Hypothalamus (tissue), 51 donors: ENCODE measurements around the gene DTNB.
A peak's percentile ranks its signal among the peaks of the same experiment; 100 is the strongest.

Source experiments
- DNase-seq, 51 donors: peaks; one replicate each; lab custom pipeline; 2025; lab: John Stamatoyannopoulos, UW

The DTNB gene

DNA sequence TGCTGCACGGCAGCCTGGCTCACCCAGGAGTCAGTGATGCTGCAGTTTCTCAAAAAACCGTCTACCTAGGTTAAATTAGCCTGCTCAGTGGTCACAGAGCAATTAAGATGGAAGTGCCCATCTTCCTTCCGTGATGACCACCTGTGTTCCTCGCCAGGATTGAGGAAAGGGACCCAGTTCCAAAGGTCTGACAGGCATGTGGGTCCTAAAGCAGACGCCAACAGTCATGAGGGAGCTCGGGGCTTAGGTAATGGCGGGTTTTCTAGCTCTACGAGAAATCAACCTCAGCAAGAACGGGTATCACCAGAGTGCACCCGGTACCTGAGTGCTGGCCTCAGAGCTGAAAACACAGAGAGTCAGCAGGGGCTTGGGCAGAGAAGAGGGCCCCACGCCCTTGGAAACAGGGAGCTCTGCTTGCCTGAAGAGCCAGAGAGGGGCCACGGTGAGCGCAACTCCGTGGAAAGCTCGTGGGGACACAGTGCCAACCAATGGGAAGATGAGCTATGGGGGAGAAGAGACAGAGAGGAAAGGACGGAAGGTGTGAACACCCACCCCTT, 297.3 kb downstream of the DTNB start:
- DNase-seq = no peak

DNA sequence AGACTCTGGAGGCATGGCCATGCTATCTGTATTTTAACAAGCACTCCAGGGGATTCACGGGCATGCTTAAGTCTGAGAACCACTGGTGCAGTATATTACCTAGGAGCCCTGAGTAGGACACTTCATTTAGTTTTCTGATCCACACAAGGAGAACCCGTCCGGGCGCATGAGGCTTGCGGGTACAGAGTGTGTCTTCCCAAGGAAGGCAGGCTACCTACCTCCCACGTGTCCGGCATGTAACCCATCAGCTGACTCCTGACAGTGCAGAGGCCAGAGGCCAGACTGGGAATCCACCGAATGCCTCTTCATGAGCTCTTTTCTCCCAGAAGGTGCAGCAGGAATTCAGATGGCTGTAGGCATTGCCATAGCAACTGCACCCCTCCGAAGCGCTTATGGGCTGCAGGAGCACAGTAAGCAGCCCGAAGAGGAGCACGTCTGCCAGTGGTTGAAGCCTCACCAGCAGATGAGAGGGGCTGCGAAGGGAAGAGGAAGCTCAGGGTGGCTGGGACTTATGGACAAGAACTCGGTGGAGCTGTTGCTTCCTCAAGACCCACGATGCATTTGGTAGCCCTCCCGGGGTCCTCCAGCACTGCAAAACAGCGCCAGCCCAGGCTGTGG, 297.9 kb downstream of the DTNB start:
- peak in 7 of 51 donors; percentile 14 to 48 (median 25) for DNase-seq

DNA sequence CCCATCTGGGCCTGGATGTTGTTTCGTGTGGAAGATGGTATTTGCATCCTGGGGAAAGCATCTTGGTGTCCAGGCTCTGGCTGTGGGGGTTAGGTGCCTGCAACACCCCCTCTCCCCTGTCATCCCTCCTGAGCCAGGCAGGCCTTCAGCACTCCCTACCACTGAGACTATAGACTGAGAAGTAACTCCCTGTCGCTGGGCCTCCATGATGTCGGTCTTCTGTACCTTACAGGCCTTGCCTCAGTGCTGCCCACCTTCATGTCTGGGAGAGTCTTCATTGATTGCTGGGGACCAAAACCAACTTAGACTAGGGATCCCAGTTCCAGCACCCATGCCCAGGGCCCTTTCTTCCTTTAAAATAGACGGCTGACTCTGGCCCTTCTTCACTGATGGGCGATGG, 298.6 kb downstream of the DTNB start:
- DNase-seq = no peak

DNA sequence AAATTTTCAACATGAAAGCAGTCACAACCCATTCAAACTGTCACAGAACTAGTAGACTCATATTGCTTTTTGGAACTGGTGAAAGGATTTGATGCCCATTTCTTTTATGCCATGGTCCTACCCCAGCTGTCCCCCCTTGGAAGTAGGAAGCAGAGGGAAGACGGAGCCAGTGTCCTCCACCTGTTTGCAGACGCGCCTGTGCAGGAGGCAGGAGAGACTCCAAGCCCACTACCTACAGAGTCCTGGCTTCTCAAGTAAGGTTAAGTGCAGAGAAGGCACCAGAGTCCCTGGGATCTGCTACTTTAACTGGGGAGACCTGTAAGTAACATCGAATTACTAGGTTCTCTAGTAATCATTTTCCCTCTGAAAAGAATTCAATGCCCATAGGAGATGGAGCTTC, 299.0 kb downstream of the DTNB start:
- no peak for DNase-seq

DNA sequence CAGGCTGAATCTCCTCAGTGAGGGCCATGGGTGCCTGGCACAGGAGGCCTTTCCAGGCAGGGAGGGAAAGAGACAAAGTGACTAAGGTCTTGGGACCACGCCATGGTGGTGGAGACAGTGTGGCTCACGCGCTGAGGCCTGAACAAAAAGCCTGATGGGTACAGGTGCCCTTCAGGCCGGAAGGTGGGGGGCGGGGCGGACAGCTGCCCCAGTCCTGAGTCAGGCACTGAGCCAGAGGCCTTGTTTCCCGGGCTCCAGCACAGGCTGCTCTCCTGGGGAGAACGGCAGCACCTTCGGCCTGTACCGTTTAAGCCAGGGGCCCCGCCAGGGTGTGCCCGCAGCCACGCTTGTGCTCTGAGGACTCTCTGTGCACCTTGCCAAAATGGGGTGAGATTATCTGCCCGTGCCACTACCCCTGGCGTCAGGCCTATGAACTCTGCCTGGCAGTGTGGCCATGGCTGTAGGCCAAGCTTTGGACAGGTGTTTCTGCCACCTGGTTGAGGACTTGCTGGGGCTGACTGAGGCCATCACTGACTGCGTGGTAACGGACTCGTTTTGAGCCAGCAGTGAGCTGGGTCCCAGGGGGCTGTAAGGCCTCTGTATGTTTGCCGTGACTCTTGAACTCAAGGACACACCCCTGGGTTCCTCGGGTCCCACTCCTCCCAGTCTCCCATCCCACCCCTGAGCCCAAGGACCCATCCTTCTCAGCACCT, 300.0 kb downstream of the DTNB start:
- DNase-seq = no peak

DNA sequence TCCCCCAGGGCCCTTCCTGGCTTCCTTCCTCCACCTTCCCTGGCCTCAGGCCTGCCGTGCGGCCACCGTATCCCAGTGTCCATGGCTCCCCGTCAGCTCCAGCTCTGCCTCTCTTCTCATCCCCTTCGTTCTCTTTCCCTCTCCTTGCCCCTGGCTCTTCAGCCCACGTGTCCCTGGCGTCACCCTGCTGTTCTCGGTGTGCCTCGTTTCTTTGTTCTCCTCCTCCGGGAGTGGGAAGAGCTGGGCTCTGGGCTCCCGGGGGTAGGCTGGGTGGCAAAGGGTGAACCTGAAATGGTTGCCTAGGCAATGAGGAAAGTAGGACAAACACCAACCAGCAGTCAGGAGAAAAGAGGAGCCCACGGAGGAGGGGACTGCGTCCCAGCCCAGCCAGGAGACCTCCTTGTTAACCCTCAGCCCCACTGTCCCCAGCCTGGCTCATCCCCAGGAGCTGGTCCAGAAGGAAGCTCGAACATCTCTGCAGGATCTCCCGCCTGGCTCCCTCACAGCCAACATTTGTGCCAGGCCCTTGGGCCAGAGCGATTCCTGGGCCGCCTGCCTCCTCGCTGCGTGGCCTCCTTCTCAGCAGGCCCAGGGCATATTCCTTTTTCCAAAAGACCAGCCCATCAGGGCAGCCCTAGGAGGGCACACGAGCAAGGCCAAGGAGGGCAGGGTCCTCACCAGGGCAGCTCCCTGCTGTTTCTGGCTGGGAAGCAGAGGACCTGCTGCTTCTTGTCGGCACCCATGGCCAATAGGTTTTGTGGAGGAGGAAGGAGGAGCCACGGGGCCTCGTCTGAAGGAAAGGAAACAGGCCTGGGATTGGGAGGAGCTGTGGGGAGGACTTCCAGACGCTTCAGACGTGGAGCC, 300.7 kb downstream of the DTNB start:
- peak in 27 of 51 donors; percentile 23 to 81 (median 55) for DNase-seq

DNA sequence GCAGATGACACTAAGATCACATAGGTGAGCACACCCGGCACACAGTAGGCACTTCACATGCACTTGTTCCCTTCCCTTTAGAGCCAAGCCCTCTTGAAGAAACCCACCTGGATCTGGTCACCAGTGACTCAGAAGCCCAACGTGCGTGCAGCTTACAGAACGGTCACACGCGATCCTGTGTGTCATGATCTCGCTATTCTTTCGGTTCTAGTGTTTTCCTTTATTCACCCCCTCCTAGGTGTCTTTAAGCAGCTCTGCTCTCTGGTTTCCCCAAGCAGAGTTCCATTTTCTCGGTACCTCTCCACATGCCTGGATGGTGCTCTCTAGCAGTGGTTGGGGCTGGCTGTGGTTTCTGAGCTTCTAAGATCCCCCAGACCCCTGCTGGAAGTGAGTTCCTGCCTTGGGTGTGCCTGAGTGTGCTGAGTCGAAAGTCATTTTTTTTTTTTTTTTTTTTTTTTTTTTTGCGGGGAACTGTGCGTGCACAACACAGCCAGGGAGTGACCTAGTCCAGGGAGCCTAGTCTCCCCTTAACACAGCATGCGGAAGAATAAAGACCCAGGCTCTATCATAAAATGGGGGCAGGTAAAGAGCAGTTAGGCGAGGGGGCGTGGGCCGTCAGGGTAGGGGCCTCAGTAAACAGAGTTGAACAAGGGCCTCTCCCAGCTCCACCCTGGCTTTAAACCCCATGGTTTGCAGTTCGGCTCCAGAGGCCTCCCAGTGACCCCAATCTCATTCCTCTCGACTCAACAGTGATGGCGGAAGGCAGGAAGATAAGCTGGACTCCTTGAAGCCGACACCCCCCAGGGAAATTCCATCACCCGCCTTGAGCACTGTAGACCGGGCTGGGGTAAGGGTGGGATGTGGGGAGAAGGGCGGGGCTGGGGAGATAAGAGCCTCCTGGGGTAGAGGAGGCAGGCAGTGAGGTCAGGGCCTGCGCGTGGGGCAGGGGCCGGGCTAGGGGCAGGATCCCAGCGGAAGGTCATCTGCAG, 301.8 kb downstream of the DTNB start:
- no peak for DNase-seq

DNA sequence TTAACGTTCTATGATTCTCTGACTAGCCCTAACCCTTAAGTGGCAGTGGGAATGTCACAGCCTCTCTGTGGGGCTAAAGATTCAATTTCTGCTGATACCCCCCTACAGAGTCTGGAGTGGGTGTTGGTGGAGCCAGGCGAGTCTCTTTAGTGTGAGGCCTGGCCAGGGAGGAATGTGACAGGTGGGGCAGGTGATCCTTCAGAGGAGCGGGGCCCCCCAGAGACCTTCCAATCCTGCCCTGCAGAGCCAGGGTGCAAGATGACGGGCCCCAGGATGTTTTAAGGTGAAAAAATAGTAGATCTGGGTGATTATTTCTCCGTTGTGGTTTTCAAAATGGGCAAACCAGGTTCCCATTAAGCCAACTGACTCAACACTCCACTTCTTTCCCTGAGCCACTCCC, 303.5 kb downstream of the DTNB start:
- DNase-seq = no peak

DNA sequence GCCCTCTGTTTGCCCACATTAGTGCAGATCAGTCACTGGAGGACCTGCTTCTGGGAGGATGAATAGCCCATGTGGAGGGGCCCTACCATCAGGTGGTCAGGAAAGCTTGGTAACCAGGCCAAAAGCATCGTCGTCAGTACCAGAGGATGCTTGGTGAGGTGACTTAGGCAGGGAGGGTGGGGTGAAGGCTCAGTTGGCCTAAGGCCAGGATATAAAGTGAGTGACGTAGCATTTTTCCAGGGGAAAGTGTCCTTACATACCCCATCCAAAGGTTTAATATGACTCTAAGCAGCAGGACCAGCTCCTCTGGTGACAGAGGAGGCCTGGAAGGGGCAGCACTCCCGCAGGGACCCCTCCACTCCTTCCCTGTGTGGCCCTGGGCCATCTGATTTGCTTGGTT, 303.9 kb downstream of the DTNB start:
- DNase-seq = no peak

DNA sequence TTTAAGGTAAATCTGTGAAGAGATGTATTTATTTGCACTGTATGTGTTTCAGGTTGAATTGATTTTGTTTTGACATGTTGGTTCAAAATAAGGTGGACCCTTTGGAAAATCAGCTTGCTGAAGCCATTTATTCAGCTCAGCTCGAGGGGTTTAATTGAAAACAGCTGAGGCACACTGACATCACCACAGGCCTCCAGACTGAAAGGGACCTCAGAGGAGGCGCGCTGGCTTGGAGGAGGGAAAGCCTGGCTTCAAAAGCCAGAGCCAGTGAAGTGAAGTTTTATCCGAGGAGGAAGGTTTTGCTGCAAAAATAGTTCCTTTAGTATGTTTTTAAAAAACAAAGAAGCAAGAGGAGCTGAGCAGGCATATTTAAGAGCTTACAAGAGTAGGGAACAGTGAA, 304.7 kb downstream of the DTNB start:
- DNase-seq = peak in 9 of 51 donors; percentile 11 to 42 (median 22)

DNA sequence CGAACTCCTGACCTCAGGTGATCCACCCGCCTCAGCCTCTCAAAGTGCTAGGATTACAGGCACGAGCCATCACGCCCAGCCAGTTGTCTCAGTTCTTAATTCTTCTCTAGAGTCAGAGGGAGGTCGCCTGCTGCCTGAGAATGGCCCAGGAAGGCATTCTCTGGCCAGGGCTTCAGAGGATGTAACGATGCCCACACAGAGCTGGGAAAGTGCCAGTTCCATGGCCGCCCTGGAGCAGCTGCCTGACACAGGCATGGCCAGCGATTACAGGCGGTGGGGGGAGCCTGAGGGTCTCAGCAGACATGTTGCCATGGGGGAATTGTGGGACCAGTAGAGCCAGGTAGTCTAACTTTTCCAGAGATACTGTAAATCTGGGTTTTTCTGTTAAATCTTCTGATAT, 306.1 kb downstream of the DTNB start:
- no peak for DNase-seq

DNA sequence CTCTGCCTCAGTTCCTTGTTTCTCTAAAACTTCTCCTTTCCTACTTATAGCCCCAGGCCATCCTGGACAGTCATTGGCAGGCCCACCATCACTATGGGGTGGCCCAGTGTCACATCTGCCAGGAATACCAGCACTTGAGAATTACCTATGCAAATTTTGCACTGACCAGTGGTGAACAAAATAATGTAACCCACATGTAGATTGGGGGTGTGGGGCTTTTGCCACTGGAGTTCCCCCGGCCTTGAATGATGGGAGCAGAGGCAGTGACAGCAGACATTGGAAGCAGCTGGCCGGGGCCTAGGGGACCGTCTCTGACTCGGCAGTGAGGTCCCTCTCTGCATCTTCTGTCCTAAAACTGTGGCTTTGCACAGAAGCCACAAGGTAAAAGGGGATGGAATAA, 306.7 kb downstream of the DTNB start:
- no peak for DNase-seq

DNA sequence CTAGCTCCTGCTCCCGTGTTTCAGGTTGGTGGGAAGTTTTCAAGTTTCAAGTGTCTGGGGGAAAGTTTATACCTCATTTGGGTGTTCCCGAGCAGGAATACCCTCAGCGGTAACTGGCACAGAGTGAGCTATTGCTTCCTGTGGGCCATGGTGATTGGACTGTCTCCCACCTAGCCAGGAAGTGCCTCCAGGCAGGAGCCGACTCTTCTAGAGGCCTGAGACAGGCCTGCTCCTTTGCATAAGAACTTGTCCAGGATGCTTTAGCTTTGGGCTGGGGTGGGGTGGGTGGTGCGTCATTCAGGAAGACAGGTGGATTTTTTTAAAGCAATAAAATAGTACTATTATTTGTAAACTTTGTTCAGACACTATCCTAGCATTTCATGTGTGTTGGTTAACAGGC, 308.1 kb downstream of the DTNB start:
- DNase-seq = no peak

DNA sequence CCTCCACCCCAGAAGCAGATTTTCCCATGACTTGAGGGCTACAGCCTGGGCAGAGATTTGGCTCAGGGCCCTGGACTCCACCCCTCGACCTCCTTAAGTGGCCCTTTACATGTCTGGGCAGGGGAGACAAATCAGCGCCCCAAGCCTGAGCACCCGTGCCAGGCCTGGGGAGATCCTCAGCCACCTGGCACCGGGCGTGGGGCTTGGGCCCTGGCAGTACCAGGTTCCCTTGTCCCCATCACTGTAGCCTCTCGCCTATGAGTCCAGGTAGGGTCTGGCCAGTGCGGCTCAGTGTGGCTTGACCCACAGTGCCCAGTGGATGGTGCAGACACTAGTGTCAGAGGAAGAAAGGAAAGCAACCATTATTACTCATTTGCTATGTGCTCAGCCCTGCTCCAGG, 309.6 kb downstream of the DTNB start:
- DNase-seq = no peak

DNA sequence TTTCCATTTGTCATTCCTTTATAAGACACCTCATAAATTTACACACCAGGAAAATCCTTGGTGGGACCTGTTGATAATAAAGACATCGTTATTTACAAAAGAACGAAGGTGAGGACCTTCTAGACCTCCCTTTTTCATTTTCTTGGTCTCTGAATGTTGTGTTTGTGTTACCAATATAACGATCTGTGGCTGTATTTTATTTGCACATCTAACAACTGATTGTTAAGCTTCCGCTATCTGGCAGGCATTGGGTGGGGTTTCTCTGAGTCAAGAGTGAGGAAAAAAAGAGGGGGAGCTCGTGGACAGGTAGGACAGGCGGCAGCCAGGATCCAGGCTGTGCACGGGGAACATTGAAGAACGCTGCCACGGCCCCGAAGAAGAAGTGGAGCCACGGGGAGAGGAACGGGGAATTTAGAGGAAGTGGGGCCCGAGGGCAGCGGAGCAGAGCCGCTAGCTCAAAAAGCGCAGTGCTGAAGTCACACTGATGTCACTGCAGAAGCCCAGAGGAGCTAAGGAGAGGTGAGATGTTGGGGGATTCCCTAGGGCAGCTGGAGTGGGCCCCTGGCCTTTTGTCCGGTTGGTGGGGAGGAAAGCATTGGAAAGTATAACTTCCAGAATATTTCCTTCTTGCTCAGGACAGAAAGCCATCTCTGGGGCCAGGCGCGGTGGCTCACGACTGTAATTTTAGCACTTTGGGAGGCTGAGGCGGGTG, 310.8 kb downstream of the DTNB start:
- peak in 10 of 51 donors; percentile 15 to 56 (median 26) for DNase-seq

DNA sequence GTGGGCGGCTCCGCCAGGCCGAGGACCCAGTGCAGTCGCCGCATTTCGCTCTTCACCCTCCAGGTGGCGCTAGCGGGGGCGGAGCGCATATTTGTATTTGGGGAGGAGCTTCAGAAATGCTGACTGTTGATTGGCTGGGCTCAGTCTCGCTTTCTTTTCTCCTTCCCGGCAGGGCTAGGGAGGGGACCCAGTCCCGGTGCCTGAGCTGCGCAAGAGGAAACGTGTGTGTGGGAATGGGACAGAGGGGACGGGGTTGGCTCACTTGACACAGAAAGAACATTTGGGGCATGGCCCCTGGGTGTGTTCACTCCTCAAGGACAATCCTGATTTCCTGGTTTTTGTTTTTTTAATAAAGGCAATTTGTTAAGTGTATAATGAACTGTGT, 311.3 kb downstream of the DTNB start:
- DNase-seq = peak; percentile 55 to 95 (median 88)

DNA sequence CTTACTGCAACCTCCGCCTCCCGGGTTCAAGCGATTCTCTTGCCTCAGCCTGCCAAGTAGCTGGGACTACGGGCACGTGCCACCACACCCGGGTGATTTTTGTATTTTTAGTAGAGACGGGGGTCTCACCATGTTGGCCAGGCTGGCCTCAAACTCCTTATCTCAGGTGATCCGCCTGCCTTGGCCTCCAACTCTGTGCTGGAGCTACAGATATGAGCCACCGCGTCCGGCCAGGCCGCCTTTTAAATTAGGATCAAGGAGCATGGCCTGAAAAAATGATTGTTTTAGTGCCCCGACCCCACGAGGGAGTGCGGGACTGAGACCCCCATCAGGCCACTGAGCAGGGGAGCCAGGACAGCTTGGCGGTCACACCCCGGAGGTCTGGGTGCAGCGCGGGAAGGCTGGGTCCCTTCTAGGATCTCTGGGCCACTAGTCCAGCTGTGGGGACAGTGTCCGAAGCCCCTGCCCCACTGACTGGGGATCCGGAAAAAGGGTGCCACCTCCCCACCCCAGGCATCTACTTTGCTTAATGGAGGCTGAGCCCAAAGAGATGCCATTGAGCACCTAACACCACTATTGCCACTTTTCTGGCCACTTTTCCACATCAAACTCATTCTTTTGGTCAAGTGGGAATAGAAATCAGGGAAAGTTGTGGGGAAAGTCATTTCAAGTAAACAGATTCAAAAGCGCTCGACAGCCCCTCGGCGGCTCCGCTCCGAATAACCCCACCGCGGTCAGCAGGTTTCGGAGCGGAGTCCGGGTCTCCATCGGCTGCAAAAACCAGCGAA, 311.9 kb downstream of the DTNB start:
- no peak for DNase-seq

DNA sequence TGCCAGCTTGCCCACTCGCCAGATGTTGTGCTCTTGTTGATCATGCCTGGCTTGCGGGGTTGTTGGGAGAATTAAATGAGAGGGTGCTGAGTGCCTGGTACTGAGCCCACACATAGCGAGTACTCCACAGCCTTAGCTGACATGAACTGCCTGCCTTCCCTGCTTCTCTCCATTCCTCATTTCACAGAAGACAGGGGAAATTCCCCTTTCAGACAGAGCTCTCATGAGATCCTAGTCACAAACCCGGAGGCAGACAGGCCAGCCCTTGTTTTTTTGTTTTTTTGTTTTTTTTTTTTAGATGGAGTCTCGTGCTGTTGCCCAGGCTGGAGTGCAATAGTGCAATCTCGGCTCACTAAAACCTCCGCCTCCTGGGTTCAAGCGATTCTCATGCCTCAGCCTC, 314.5 kb downstream of the DTNB start:
- no peak for DNase-seq
